ENCODE measurements around the gene ZNF273. TPM values are rescaled to one million over a fixed set of nuclear protein-coding genes. Genes with fewer than 3 reads are reported as not detected.

The ZNF273 gene
- total RNA-seq, 1 donor from 2014 or later, result 11.2 TPM

Other genes starting within 250 kb of the ZNF273 start
- 7.7 TPM for gene ZNF107, start 237.1 kb upstream of the ZNF273 start, total RNA-seq
- 14.7 TPM for gene ZNF138, start 108.8 kb upstream of the ZNF273 start, total RNA-seq
- gene ZNF117, start 87.8 kb downstream of the ZNF273 start, total RNA-seq, result 24.4 TPM
- gene ERV3-1, start 103.4 kb downstream of the ZNF273 start, total RNA-seq, result 26.8 TPM